Vagina (tissue), 2 donors: ENCODE measurements around the gene SRA1.

ENCODE experiments used
- POLR2A ChIP-seq, 2 donors: fragments of 450-650 bp; IDR thresholded peaks; one replicate each; pipeline ENCODE4 v1.6.1; 2017; ENCODE audit warnings: antibody characterized with exemption in 2 of 2, mild to moderate bottlenecking in 2 of 2, moderate library complexity in 2 of 2
- TF ChIP-seq, protein P1 (sequence below), 3 experiments: fragments of 450-650 bp in 2 of 3; fragments of 200-600 bp in 1 of 3; sonication (generic) in 1 of 3; IDR thresholded peaks; one replicate each; pipeline ENCODE4 v1.5.1; 2017 to 2019; ENCODE audit warnings: antibody characterized with exemption in 3 of 3, mild to moderate bottlenecking in 2 of 3, moderate library complexity in 2 of 3

- TF ChIP-seq POLR2A (IDR thresholded peaks at IDR 0.05): no peak
- TF ChIP-seq, protein P1, sequence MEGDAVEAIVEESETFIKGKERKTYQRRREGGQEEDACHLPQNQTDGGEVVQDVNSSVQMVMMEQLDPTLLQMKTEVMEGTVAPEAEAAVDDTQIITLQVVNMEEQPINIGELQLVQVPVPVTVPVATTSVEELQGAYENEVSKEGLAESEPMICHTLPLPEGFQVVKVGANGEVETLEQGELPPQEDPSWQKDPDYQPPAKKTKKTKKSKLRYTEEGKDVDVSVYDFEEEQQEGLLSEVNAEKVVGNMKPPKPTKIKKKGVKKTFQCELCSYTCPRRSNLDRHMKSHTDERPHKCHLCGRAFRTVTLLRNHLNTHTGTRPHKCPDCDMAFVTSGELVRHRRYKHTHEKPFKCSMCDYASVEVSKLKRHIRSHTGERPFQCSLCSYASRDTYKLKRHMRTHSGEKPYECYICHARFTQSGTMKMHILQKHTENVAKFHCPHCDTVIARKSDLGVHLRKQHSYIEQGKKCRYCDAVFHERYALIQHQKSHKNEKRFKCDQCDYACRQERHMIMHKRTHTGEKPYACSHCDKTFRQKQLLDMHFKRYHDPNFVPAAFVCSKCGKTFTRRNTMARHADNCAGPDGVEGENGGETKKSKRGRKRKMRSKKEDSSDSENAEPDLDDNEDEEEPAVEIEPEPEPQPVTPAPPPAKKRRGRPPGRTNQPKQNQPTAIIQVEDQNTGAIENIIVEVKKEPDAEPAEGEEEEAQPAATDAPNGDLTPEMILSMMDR (IDR thresholded peaks at IDR 0.05): no peak
Observed at GRCh38 chr5:140550147-140551079, 6.9 kb downstream of the SRA1 start.
